ENCODE measurements around the gene AZU1.

AZU1 gene, protein sequence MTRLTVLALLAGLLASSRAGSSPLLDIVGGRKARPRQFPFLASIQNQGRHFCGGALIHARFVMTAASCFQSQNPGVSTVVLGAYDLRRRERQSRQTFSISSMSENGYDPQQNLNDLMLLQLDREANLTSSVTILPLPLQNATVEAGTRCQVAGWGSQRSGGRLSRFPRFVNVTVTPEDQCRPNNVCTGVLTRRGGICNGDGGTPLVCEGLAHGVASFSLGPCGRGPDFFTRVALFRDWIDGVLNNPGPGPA

GRCh38 chr19:827710-828321, at the start of gene AZU1:
Gene AZU1, plus strand, starts transcription at chr19:827837. Its CDS starts 10 bp downstream, at chr19:827847.
- H3K9me3 Mint-ChIP-seq = no peaks in the 10 kb centered on the region
- peaks cover 2% of the 10 kb centered on the region for H3K27me3 Mint-ChIP-seq
- H3K36me3 Mint-ChIP-seq (ENCODE audit: low read depth) = no peaks in the 10 kb centered on the region
- H3K4me1 Mint-ChIP-seq (ENCODE audit: low read depth) = no peaks in the 10 kb centered on the region
- H3K27ac Mint-ChIP-seq = no peak within 1 kb of the TSS
- H3K4me3 Mint-ChIP-seq = no peak within 1 kb of the TSS

- Mint-ChIP-seq H3K9me3 (no peaks in the 10 kb centered on the region), H3K4me1 (ENCODE audit: low read depth) (no peaks in the 10 kb centered on the region), H3K27ac (no peak overlapping the region), H3K27me3 (no peaks in the 10 kb centered on the region), H3K4me3 (no peak overlapping the region), H3K36me3 (ENCODE audit: low read depth) (no peaks in the 10 kb centered on the region)
Observed at GRCh38 chr19:778910-779653, 48.6 kb upstream of the AZU1 start.

GRCh38 chr19:780935-781334, 46.7 kb upstream of the AZU1 start:
- Mint-ChIP-seq H3K27ac (no peak overlapping the region), H3K4me1 (ENCODE audit: low read depth) (no peaks in the 10 kb centered on the region), H3K27me3 (no peaks in the 10 kb centered on the region), H3K36me3 (ENCODE audit: low read depth) (no peaks in the 10 kb centered on the region), H3K9me3 (no peaks in the 10 kb centered on the region), H3K4me3 (no peak overlapping the region)

DNA sequence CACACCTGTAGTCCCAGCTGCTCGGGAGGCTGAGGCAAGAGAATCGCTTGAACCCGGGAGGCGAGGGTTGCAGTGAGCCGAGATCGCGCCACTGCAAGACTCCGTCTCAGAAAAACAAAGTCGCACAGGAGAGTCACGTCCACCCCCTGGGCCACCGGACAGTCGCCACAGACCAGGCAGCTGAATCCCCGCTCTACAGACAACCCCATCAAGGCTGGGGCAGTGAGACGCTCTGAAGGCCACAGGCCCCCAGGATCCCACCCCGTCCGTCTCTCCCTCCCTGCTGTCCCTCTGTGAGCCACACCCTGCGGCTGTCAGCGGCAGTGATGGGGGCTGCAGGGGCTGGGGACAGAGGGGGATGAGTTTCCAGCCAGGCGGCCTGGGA, 45.8 kb upstream of the AZU1 start:
- Mint-ChIP-seq H3K4me1 (ENCODE audit: low read depth) (no peaks in the 10 kb centered on the region), H3K36me3 (ENCODE audit: low read depth) (no peaks in the 10 kb centered on the region), H3K27me3 (no peaks in the 10 kb centered on the region), H3K9me3 (no peaks in the 10 kb centered on the region), H3K27ac (no peak overlapping the region), H3K4me3 (no peak overlapping the region)

- Mint-ChIP-seq H3K9me3 (no peaks in the 10 kb centered on the region), H3K4me1 (ENCODE audit: low read depth) (no peaks in the 10 kb centered on the region), H3K27ac (no peak overlapping the region), H3K27me3 (no peaks in the 10 kb centered on the region), H3K4me3 (no peak overlapping the region), H3K36me3 (ENCODE audit: low read depth) (no peaks in the 10 kb centered on the region)
Observed at GRCh38 chr19:782185-782877, 45.3 kb upstream of the AZU1 start.

DNA sequence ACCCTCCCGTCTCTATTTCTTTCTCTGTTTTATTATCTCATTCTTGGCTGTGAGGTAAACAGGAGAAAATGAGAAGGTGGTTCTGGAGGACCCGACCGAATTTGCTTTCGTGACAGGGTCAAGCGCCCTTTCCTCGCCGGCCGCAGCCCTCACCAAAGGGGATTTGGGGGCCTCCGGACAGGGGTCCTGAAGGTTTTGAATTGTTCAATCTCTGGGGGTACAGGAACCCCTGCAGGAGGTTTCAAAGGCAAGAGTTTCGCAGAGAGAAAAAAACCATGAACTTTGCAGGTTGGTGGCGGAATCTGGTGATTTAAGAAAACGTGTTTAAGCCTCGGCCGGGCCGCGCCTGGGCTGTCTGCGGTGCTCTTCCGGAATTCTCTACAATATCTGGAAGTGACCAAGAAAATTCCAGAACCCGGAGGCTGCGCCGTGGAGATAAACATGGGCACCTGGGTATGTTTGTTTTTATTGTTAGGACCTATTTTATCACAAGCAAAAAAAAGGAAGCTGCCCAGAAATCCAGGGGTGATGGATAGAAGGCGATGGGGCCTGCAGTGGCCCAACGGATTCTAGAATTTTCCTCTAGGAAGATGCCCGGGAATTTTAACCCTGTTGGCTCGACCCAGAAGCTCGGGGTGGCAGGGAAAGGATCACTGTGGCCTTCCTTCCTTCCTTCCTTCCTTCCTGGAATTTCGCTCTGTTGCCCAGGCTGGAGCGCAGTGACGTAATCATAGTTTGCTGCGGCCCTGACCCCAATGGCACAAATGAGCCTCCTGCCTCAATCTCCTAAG, 44.6 kb upstream of the AZU1 start:
- H3K4me1 Mint-ChIP-seq (ENCODE audit: low read depth) = no peaks in the 10 kb centered on the region
- no peaks in the 10 kb centered on the region for H3K27me3 Mint-ChIP-seq
- H3K27ac Mint-ChIP-seq = no peak overlapping the region
- H3K9me3 Mint-ChIP-seq = no peaks in the 10 kb centered on the region
- H3K4me3 Mint-ChIP-seq = no peak overlapping the region
- H3K36me3 Mint-ChIP-seq (ENCODE audit: low read depth) = no peaks in the 10 kb centered on the region

DNA sequence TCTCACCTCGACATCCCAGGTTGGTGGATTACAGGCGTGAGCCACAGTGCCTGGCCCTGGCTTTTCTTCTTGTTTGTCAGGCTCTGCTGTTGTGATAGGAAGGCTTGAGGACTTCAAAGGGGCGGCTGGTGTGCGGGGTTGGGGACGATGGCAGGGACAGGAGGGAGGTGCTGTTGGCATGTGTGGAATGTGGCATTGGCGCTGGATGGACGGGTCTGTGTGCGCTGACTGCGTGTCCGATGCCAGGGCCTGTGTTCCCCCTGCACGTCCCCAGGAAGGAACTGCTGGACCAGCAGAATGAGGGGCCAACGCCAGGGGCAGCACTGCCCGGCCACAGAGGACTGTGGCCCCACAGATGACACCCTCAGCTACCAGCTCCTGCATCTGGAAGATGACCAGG, 43.1 kb upstream of the AZU1 start:
- H3K36me3 Mint-ChIP-seq (ENCODE audit: low read depth) = no peaks in the 10 kb centered on the region

GRCh38 chr19:787536-787935, 40.1 kb upstream of the AZU1 start:
- Mint-ChIP-seq H3K27ac (no peak overlapping the region), H3K4me3 (no peak overlapping the region), H3K9me3 (no peaks in the 10 kb centered on the region), H3K27me3 (peaks cover 4% of the 10 kb centered on the region), H3K4me1 (ENCODE audit: low read depth) (peaks cover 7% of the 10 kb centered on the region), H3K36me3 (ENCODE audit: low read depth) (no peaks in the 10 kb centered on the region)

More for the DNA sequence above, 43.1 kb upstream of the AZU1 start:
- Mint-ChIP-seq H3K9me3 (no peaks in the 10 kb centered on the region), H3K27ac (no peak overlapping the region), H3K27me3 (peaks cover under 1% of the 10 kb centered on the region), H3K4me1 (ENCODE audit: low read depth) (peaks cover 7% of the 10 kb centered on the region), H3K4me3 (no peak overlapping the region)

- H3K4me1 Mint-ChIP-seq (ENCODE audit: low read depth) = peaks cover 7% of the 10 kb centered on the region
- H3K36me3 Mint-ChIP-seq (ENCODE audit: low read depth) = no peaks in the 10 kb centered on the region
- no peak overlapping the region for H3K4me3 Mint-ChIP-seq
- no peak overlapping the region for H3K27ac Mint-ChIP-seq
- peaks cover 4% of the 10 kb centered on the region for H3K27me3 Mint-ChIP-seq
- H3K9me3 Mint-ChIP-seq = no peaks in the 10 kb centered on the region
Observed at GRCh38 chr19:788686-788982, 39.0 kb upstream of the AZU1 start.

GRCh38 chr19:788983-789700, 38.5 kb upstream of the AZU1 start:
- Mint-ChIP-seq H3K4me3 (no peak overlapping the region), H3K27me3 (peaks cover 4% of the 10 kb centered on the region), H3K4me1 (ENCODE audit: low read depth) (peaks cover 7% of the 10 kb centered on the region), H3K36me3 (ENCODE audit: low read depth) (no peaks in the 10 kb centered on the region), H3K9me3 (no peaks in the 10 kb centered on the region), H3K27ac (no peak overlapping the region)

- H3K27ac Mint-ChIP-seq = no peak overlapping the region
- no peaks in the 10 kb centered on the region for H3K36me3 Mint-ChIP-seq (ENCODE audit: low read depth)
- H3K4me1 Mint-ChIP-seq (ENCODE audit: low read depth) = peaks cover 7% of the 10 kb centered on the region
- H3K27me3 Mint-ChIP-seq = peaks cover 4% of the 10 kb centered on the region
- H3K9me3 Mint-ChIP-seq = no peaks in the 10 kb centered on the region
- no peak overlapping the region for H3K4me3 Mint-ChIP-seq
Observed at GRCh38 chr19:789701-790060, 38.0 kb upstream of the AZU1 start.

GRCh38 chr19:791007-791566, 36.5 kb upstream of the AZU1 start:
- no peaks in the 10 kb centered on the region for H3K9me3 Mint-ChIP-seq
- H3K4me3 Mint-ChIP-seq = no peak overlapping the region
- no peaks in the 10 kb centered on the region for H3K36me3 Mint-ChIP-seq (ENCODE audit: low read depth)
- peaks cover 7% of the 10 kb centered on the region for H3K4me1 Mint-ChIP-seq (ENCODE audit: low read depth)
- H3K27ac Mint-ChIP-seq = no peak overlapping the region
- H3K27me3 Mint-ChIP-seq = peaks cover 4% of the 10 kb centered on the region

DNA sequence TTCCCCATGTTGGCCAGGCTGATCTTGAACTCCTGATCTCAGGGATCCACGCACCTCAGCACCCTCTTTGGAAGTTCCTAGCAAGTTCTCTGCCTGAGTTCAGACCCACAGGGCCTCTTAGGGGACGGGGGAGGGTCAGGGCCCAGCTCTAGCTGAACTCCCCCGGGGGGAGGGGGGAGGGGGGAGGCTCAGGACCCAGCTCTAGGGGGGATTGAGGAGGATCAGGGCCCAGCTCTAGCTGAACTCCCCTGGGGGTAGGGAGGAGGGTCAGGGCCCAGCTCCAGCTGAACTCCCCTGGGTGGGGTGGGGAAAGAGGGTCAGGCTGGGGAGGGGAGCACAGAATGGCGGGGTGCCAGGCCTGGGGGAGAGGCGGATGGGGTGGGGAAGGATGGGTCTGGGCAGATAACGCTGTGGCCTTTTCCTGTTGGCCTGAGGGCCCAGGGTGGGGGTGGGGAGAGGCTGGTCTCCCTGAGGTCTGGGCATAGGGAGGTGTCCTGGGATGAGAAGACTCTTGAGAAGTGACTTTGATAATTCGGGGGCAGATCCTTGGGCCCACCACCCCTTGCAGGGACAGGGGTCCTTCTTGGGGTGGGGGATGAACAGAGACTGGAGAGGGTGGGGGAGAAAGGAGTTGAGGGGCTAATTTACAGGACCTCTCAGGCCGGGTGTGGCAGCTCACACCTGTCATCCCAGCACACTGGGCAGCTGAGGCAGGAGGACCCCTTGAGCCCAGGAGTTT, 35.9 kb upstream of the AZU1 start:
- Mint-ChIP-seq H3K27ac (no peak overlapping the region), H3K4me3 (no peak overlapping the region), H3K36me3 (ENCODE audit: low read depth) (no peaks in the 10 kb centered on the region), H3K9me3 (no peaks in the 10 kb centered on the region), H3K27me3 (peaks cover 4% of the 10 kb centered on the region), H3K4me1 (ENCODE audit: low read depth) (peaks cover 9% of the 10 kb centered on the region)
